HCT116 (cell line): ENCODE data around the gene AFAP1. TPM values are rescaled to one million over a fixed set of nuclear protein-coding genes. Genes with fewer than 3 reads are reported as not detected.
"Not testable (repeated sequence)": the region's sequence is repeated elsewhere in the genome, so short reads cannot be mapped to it uniquely, and the experiment has no call there.

Experiments used
- ATAC-seq: fragments of 200-7000 bp; cut with Tn5 transposase; 2 replicates; pipeline ENCODE4 v1.9.1; 2020; ENCODE audit warnings: mild to moderate bottlenecking, moderate library complexity
- BruUV-seq: library from RNA; stranded (reverse); fragments of 400-500 nt; replicated peaks from 2 replicates; lab custom pipeline; 2021; lab: Mats Ljungman, UMichigan
- CTCF ChIA-PET: fragments of 300-600 bp; sonication (Branson Sonifier 250); formaldehyde crosslinking; loops from one replicate; lab custom pipeline; 2021; ENCODE audit warnings: antibody characterized with exemption; lab: Charles Lee
- POLR2A ChIA-PET: fragments of 300-600, 350-600 bp; sonication (Branson Sonifier 250); formaldehyde crosslinking; loops from one replicate; lab custom pipeline; 2021; ENCODE audit warnings: antibody characterized with exemption; lab: Charles Lee
- RAD21 ChIA-PET, 2 experiments: fragments of 300-600 bp; sonication (Branson Sonifier 250); formaldehyde crosslinking; loops; one replicate each; lab custom pipeline; 2023; ENCODE audit warnings: low total read pairs in 2 of 2; ENCODE audit not compliant: uncharacterized antibody in 2 of 2, unreplicated experiment in 2 of 2, low non-redundant PET in 1 of 2; lab: Charles Lee
- DNase-seq: peaks from one replicate; pipeline ENCODE4 v3.0.0-alpha.2; 2010; ENCODE audit warnings: low read depth, low spot score
- H2AFZ ChIP-seq: fragments of 200-600 bp; shearing (Covaris generic), sonication (generic); 2 replicates; pipeline ENCODE4 v1.6.1; 2017; ENCODE audit warnings: low read depth, mixed run types, mixed read lengths, antibody characterized with exemption, low read length; ENCODE audit not compliant: poor library complexity, severe bottlenecking
- H3K27ac ChIP-seq: 2 replicates; pipeline ENCODE4 v1.5.1; 2012; ENCODE audit warnings: low read depth, low read length
- H3K27me3 ChIP-seq: fragments of 200-600 bp; sonication (generic); 2 replicates; pipeline ENCODE4 v1.6.1; 2016; ENCODE audit warnings: mixed run types, low read length, mixed read lengths; ENCODE audit not compliant: insufficient read depth
- H3K36me3 ChIP-seq, 2 experiments: fragments of 200-500 bp in 1 of 2; fragments of 200-600 bp in 1 of 2; sonication (Bioruptor generic) in 1 of 2; sonication (generic) in 1 of 2; 2 replicates each; pipeline versions ENCODE4 v1.5.1 to v1.6.1; 2014 to 2016; ENCODE audit warnings: low read length in 2 of 2, inconsistent platforms in 1 of 2, mixed read lengths in 1 of 2, mixed run types in 1 of 2; ENCODE audit not compliant: insufficient read depth in 2 of 2, control insufficient read depth in 1 of 2
- H3K4me1 ChIP-seq, 2 experiments: fragments of 200-600 bp in 1 of 2; sonication (generic) in 1 of 2; 2 replicates each; pipeline versions ENCODE4 v1.5.1 to v1.6.1; 2012 to 2017; ENCODE audit warnings: low read length in 2 of 2, inconsistent platforms in 1 of 2, mild to moderate bottlenecking in 1 of 2, mixed read lengths in 1 of 2, mixed run types in 1 of 2, moderate library complexity in 1 of 2; ENCODE audit not compliant: insufficient read depth in 2 of 2, control insufficient read depth in 1 of 2
- H3K4me2 ChIP-seq: fragments of 200-600 bp; sonication (generic); 2 replicates; pipeline ENCODE4 v1.6.1; 2017; ENCODE audit warnings: mixed run types, low read length, mixed read lengths
- H3K4me3 ChIP-seq, 2 experiments: fragments of 200-600 bp in 1 of 2; sonication (generic) in 1 of 2; replicated peaks in 1 of 2; 2 replicates each; pipeline ENCODE4 v1.5.1; 2011 to 2016; ENCODE audit warnings: low read length in 2 of 2, control low read depth in 1 of 2, low read depth in 1 of 2, mild to moderate bottlenecking in 1 of 2, mixed read lengths in 1 of 2, mixed run types in 1 of 2
- H3K79me2 ChIP-seq: fragments of 200-600 bp; sonication (generic); 2 replicates; pipeline ENCODE4 v1.6.1; 2017; ENCODE audit warnings: mild to moderate bottlenecking, mixed run types, low read length, moderate library complexity, mixed read lengths; ENCODE audit not compliant: insufficient read depth
- H3K9ac ChIP-seq: fragments of 200-600 bp; sonication (generic); 2 replicates; pipeline ENCODE4 v1.6.1; 2016; ENCODE audit warnings: low read length, mixed read lengths
- H3K9me2 ChIP-seq: fragments of 200-600 bp; sonication (generic), shearing (Covaris generic); 2 replicates; pipeline ENCODE4 v1.6.1; 2017; ENCODE audit warnings: mixed run types, mild to moderate bottlenecking, moderate library complexity; ENCODE audit not compliant: insufficient read depth
- H3K9me3 ChIP-seq, 2 experiments: fragments of 200-500 bp in 1 of 2; fragments of 200-600 bp in 1 of 2; sonication (Bioruptor generic) in 1 of 2; sonication (generic) in 1 of 2; 2 replicates each; pipeline ENCODE4 v1.6.1; 2014 to 2017; ENCODE audit warnings: low read length in 2 of 2, mixed read lengths in 2 of 2, inconsistent platforms in 1 of 2, low read depth in 1 of 2, mild to moderate bottlenecking in 1 of 2, mixed run types in 1 of 2, moderate library complexity in 1 of 2; ENCODE audit not compliant: control insufficient read depth in 1 of 2, insufficient read depth in 1 of 2
- H4K20me1 ChIP-seq: fragments of 200-600 bp; sonication (generic), shearing (Covaris generic); 2 replicates; pipeline ENCODE4 v1.6.1; 2017; ENCODE audit warnings: mixed run types, mild to moderate bottlenecking, moderate library complexity; ENCODE audit not compliant: insufficient read depth
- CEBPB ChIP-seq: IDR thresholded peaks from 2 replicates; pipeline ENCODE4 v1.6.1; 2012; ENCODE audit warnings: low read depth
- EGR1 ChIP-seq: IDR thresholded peaks from 2 replicates; pipeline ENCODE4 v1.6.1; 2012; ENCODE audit warnings: low read depth
- EZH2phosphoT487 ChIP-seq: fragments of 200-600 bp; IDR thresholded peaks from 2 replicates; pipeline ENCODE4 v1.6.1; 2018; ENCODE audit warnings: antibody characterized with exemption, borderline replicate concordance
- FOSL1 ChIP-seq: IDR thresholded peaks from 2 replicates; pipeline ENCODE4 v1.6.1; 2012; ENCODE audit warnings: low read depth
- MAX ChIP-seq: IDR thresholded peaks from 2 replicates; pipeline ENCODE4 v1.6.1; 2012
- POLR2A ChIP-seq: IDR thresholded peaks from 2 replicates; pipeline ENCODE4 v1.7.0; 2011; ENCODE audit warnings: borderline replicate concordance; ENCODE audit not compliant: insufficient read depth, insufficient read length; ENCODE audit errors: extremely low read depth
- SIN3A ChIP-seq: IDR thresholded peaks from 2 replicates; pipeline ENCODE4 v1.6.1; 2012; ENCODE audit warnings: low read depth
- TCF7L2 ChIP-seq: IDR thresholded peaks from 2 replicates; pipeline ENCODE4 v1.7.0; 2011; ENCODE audit warnings: borderline replicate concordance, inconsistent platforms; ENCODE audit not compliant: insufficient read depth, insufficient read length; ENCODE audit errors: extremely low read depth
- intact Hi-C: fragments of 100-400 bp; cut with micrococcal nuclease; formaldehyde crosslinking; loops from 2 replicates; pipeline ENCODE4 v1.10.0; 2022
- total RNA-seq: library from RNA; stranded (reverse); gene quantifications from one replicate; pipeline ENCODE4 v1.2.1, GENCODE V29; 2021; ENCODE audit not compliant: unreplicated experiment
- TF ChIP-seq, protein P1 (sequence below): IDR thresholded peaks from 2 replicates; pipeline ENCODE4 v1.6.1; 2011; ENCODE audit warnings: mild to moderate bottlenecking, low read length, moderate library complexity; ENCODE audit not compliant: insufficient replicate concordance; ENCODE audit errors: extremely low read depth

The AFAP1 gene
- total RNA-seq, 1 experiment from 2014 or later, result 19.4 TPM

- TF ChIP-seq CEBPB, result no peak
- no peak for TF ChIP-seq TCF7L2
- TF ChIP-seq MAX, result no peak
- TF ChIP-seq POLR2A, result no peak
- TF ChIP-seq EZH2phosphoT487, result no peak
- TF ChIP-seq, protein P1, sequence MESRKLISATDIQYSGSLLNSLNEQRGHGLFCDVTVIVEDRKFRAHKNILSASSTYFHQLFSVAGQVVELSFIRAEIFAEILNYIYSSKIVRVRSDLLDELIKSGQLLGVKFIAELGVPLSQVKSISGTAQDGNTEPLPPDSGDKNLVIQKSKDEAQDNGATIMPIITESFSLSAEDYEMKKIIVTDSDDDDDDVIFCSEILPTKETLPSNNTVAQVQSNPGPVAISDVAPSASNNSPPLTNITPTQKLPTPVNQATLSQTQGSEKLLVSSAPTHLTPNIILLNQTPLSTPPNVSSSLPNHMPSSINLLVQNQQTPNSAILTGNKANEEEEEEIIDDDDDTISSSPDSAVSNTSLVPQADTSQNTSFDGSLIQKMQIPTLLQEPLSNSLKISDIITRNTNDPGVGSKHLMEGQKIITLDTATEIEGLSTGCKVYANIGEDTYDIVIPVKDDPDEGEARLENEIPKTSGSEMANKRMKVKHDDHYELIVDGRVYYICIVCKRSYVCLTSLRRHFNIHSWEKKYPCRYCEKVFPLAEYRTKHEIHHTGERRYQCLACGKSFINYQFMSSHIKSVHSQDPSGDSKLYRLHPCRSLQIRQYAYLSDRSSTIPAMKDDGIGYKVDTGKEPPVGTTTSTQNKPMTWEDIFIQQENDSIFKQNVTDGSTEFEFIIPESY, result no peak
- no peak for TF ChIP-seq FOSL1
- no peak for TF ChIP-seq SIN3A
- TF ChIP-seq EGR1, result no peak
Observed at GRCh38 chr4:7944599-7945220, 5.0 kb upstream of the AFAP1 start (continued).

- H3K27me3 ChIP-seq, H3K79me2 ChIP-seq, H4K20me1 ChIP-seq, RAD21 ChIA-PET, H3K9ac ChIP-seq, H2AFZ ChIP-seq, ATAC-seq, H3K27ac ChIP-seq, intact Hi-C loops, H3K4me3 ChIP-seq, H3K36me3 ChIP-seq, H3K9me3 ChIP-seq, H3K9me2 ChIP-seq, H3K4me2 ChIP-seq, CTCF ChIA-PET, POLR2A ChIA-PET, DNase-seq, BruUV-seq: not testable (repeated sequence)
- peaks cover 22 to 31% of the 10 kb centered on the region in 2 experiments for H3K4me1 ChIP-seq
Observed at GRCh38 chr4:7943688-7944087, 4.0 kb upstream of the AFAP1 start.
